ENCODE results near the gene KCNH3. TPM values are rescaled to one million over a fixed set of nuclear protein-coding genes. Genes with fewer than 3 reads are reported as not detected.
"Not testable (repeated sequence)": the region's sequence is repeated elsewhere in the genome, so short reads cannot be mapped to it uniquely, and the experiment has no call there.

KCNH3 gene
- total RNA-seq, 1 donor from 2014 or later: 0.30 TPM

- intact Hi-C loops (cut with micrococcal nuclease): no loop called here
- no peak for ATAC-seq
- DNase-seq: no peak
Measured at GRCh38 chr12:49578471-49579112, 39.8 kb downstream of the KCNH3 start.

DNA sequence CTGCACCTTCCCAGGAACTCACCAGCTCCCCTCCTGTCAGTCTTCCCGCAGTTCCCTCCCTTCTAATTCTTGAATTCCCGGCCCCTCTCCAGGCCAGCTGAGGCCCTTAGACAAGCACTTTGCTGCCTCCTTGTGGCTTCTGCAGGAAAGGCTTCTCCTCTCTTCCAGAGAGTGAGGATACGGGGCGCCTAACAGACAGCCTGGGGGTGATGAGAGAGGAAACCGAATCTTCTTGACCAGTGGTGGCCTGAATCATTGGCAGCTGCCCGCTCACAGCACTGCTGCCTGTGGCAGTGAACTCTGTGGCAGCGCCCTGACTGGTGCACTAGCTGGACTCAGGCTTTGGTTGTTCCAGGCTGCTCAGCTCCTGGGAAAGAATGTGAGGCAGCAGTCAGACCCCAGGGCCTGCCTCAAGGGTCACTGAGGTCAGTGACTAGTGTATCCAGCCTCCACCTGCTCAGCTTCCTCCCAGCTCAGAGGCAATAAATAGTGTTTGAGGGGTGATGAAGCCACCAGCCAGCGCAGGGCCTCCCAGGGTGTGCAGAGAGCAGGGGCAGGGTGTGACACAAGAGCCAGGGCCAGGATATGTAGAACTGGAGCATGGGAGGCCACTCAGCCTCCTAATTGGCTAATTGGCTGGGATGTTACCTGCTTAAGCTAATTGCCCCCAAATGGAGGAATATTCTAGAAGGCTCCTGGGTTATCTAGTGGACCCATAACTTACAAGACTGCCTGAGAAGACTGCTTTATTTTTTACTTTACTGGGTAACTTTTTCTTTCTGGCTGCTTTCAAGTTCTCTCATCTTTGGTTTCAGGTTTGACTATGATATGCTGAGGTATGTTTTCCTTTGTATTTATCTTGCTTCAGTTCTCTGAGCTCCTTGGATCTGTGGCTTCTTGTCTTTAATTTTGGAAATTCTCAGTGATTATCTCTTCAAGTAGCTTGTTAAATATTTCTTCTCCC, 42.0 kb downstream of the KCNH3 start:
- DNase-seq: peak; percentile 77
- intact Hi-C loops (cut with micrococcal nuclease): no loop called here

DNA sequence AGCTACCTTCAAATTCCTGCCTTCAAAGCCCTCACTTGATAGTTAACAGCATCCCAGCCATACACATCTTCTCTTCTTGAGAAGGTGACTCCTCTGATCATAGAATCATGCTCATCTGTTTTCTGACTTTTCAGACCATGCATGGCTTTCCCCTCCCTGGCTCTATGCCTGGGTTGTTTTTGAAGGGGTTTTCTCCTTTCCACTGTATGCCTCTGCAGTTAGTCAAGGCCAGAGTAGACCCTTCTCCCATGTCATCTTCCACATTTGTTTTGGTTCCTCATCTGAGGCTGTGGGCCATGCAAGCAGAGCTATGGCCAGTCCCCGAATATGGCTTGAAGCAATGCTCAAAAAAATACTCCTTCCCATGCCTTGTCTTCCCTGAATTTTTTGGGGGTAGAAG, 43.4 kb downstream of the KCNH3 start:
- intact Hi-C loops (cut with micrococcal nuclease): no loop called here

More for the DNA sequence above, 42.0 kb downstream of the KCNH3 start:
- peak; percentile 79 for ATAC-seq

DNA sequence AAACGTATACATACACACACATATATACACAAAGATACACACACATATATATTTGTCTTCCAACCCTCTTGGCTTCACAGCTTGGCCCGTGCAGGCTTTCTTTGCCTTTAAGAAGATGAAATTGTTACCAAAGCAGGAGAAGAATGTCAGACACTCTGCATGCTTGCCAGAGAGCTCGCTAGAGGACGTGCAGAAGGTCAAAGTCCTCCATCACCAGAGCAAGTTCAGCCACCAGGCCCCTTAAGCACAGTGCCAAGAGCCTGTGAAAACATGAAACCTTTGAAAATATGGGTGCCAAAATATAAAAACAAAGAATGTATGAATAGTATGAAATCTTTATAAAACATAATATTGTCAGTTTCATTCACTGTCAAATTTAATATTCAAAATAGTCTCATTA, 44.0 kb downstream of the KCNH3 start:
- DNase-seq (peak; percentile 49), ATAC-seq (peak; percentile 67)
- intact Hi-C loops (cut with micrococcal nuclease): no loop called here

More for the DNA sequence above, 43.4 kb downstream of the KCNH3 start:
- no peak for ATAC-seq
- DNase-seq: no peak

- peak; percentile 17 for ATAC-seq
Measured at GRCh38 chr12:49583366-49584094, 44.7 kb downstream of the KCNH3 start.

GRCh38 chr12:49584591-49584990, 45.8 kb downstream of the KCNH3 start:
- DNase-seq: no peak
- ATAC-seq: no peak
- intact Hi-C loops (cut with micrococcal nuclease): no loop called here

More at GRCh38 chr12:49583366-49584094, 44.7 kb downstream of the KCNH3 start:
- intact Hi-C loops (cut with micrococcal nuclease): no loop called here
- DNase-seq: no peak

GRCh38 chr12:49585477-49586459, 46.9 kb downstream of the KCNH3 start:
- intact Hi-C loops (cut with micrococcal nuclease): no loop called here
- DNase-seq (no peak), ATAC-seq (no peak)

DNA sequence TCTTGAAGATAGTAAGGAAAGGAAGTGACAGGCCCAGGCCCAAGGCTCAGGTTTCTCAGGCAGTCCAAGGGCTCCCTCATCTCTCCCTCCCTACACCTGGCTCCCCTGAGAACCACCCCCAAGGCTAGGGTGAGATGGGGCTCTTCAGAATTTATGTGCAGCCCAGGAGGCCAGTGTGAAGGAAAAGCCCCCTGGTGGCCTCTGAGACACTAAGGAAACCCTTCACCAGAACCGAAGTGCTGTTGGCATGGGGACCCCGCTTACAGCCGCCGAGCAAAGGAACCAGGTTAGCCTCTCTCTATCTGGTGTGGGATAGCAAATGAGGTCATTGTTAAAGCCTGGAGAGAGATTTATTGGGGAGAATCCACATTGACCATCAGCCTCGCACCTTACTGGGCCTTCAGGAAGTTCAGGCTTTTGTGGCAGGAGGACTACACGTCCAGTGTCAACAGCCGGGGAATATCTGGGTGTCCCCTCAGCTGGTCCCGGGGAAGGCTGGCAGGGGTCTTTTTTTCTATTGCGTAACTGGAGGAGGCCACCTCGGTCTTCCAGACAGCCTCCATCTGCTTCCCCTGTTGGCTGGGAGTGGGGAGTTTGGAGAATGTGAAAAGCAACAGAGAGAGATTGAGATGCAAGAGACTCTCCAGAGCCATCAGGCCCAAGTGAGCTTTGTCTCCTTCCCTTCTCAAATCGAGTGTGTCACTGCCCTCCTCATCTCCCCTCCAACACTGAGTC, 48.5 kb downstream of the KCNH3 start:
- ATAC-seq: no peak
- intact Hi-C loops (cut with micrococcal nuclease): no loop called here

GRCh38 chr12:49588281-49588680, 49.5 kb downstream of the KCNH3 start:
- intact Hi-C loops (cut with micrococcal nuclease): no loop called here
- ATAC-seq (no peak), DNase-seq (no peak)

More for the DNA sequence above, 48.5 kb downstream of the KCNH3 start:
- DNase-seq: no peak

- peak; percentile 70 for ATAC-seq
- intact Hi-C loops (cut with micrococcal nuclease): no loop called here
- DNase-seq: peak; percentile 80
Measured at GRCh38 chr12:49588721-49589516, 50.1 kb downstream of the KCNH3 start.

DNA sequence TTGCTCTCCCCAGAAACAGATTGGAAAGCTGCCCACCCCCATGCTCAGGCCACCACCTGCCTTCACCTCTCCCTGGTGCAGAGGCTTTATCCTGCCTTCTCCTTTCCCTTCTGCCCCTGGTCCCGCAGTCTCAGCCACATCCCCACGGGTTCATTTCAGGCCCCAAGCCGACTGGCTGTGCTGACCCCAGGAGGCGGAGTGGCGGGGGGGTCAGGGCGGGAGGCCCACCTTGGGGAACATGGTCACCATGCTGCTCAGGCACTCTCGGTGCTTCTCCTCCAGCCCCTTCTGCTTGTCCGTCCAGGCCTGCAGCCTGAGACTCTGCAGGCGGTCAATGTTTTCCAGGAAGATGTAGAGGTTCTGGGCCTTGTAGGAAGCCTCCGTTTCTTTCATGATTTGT, 59.7 kb downstream of the KCNH3 start:
- DNase-seq (no peak), ATAC-seq (no peak)
- intact Hi-C loops (cut with micrococcal nuclease): no loop called here

DNA sequence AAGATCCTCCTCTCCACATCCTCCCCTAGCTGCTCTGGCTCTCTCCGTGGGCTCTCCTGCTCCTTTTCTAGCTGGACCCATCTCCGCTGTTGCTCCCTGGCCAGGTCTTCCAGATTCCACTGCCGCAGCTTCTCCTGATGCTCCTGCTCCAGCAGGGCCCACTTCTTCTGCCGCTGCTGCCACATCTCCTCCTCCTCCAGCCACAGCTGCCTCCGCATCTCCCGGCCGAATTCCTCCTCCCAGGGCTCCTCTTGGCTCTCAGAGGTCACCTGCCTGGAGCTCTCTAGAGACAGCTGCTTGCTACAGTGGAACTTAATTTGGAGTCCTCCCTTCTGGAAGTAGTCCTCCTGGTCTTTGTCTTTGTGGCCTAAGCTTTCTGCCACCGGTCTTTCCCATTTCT, 61.1 kb downstream of the KCNH3 start:
- DNase-seq (no peak), ATAC-seq (no peak)
- intact Hi-C loops (cut with micrococcal nuclease): no loop called here

- ATAC-seq: no peak
- no peak for DNase-seq
- intact Hi-C loops (cut with micrococcal nuclease): no loop called here
Measured at GRCh38 chr12:49603721-49604120, 64.9 kb downstream of the KCNH3 start.

GRCh38 chr12:49604856-49605255, 66.0 kb downstream of the KCNH3 start:
- DNase-seq: no peak
- intact Hi-C loops (cut with micrococcal nuclease): no loop called here
- ATAC-seq: no peak

GRCh38 chr12:49605539-49605938, 66.7 kb downstream of the KCNH3 start, which contains the start of gene FAM186B:
Gene FAM186B, minus strand, starts transcription at chr12:49605639. Its CDS starts 162 bp downstream, at chr12:49605477.
- intact Hi-C loops (cut with micrococcal nuclease); ATAC-seq; DNase-seq: not testable (repeated sequence)

Data from left ventricle myocardium superior (tissue), 1 donor.